Osteocyte (in vitro differentiated cells): Measurements from ENCODE around the gene NMB. TPM values are rescaled to one million over a fixed set of nuclear protein-coding genes. Genes with fewer than 3 reads are reported as not detected.

ENCODE experiments used
- DNase-seq: peaks from one replicate; pipeline ENCODE4 v3.0.0; 2021; ENCODE audit warnings: mixed read lengths; ENCODE audit not compliant: unreplicated experiment; ENCODE audit errors: extremely low spot score
- H3K27ac Mint-ChIP-seq: one replicate; pipeline ENCODE4 v1.8.0; 2021; ENCODE audit warnings: mild to moderate bottlenecking, mixed read lengths; ENCODE audit not compliant: unreplicated experiment
- H3K27me3 Mint-ChIP-seq: one replicate; pipeline ENCODE4 v1.8.0; 2021; ENCODE audit warnings: mixed read lengths; ENCODE audit not compliant: unreplicated experiment
- H3K36me3 Mint-ChIP-seq: one replicate; pipeline ENCODE4 v1.8.0; 2021; ENCODE audit warnings: mixed read lengths; ENCODE audit not compliant: unreplicated experiment
- H3K4me1 Mint-ChIP-seq: one replicate; pipeline ENCODE4 v1.8.0; 2021; ENCODE audit warnings: mixed read lengths; ENCODE audit not compliant: unreplicated experiment
- H3K4me3 Mint-ChIP-seq: one replicate; pipeline ENCODE4 v1.8.0; 2021; ENCODE audit warnings: mild to moderate bottlenecking, moderate library complexity, mixed read lengths; ENCODE audit not compliant: unreplicated experiment
- H3K9me3 Mint-ChIP-seq: one replicate; pipeline ENCODE4 v1.8.0; 2021; ENCODE audit warnings: mixed read lengths; ENCODE audit not compliant: unreplicated experiment
- CTCF ChIP-seq: fragments of 200-600 bp; sonication (generic); IDR thresholded peaks from 2 replicates; pipeline ENCODE4 v1.5.0; 2021; ENCODE audit warnings: antibody characterized with exemption, mild to moderate bottlenecking, moderate library complexity
- long read RNA-seq: library from polyadenylated mRNA; unstranded; transcript quantifications from one replicate; pipeline ENCODE4 v2.0.0, GENCODE V29; 2021
- total RNA-seq: library from RNA; stranded (reverse); gene quantifications from 2 replicates; pipeline ENCODE4 v1.2.1, GENCODE V29; 2021

Gene NMB
- total RNA-seq, result 4.4 and 4.7 TPM in 2 replicates
- long read RNA-seq, result 0 reads

GRCh38 chr15:84658080-84658787, at the start of gene NMB:
Gene NMB (minus strand): TSS chr15:84658199. CDS start chr15:84658152, 47 bp downstream.
- Mint-ChIP-seq H3K27me3 (no peaks in the 10 kb centered on the region), H3K27ac (peak within 1 kb of the TSS; percentile 84), H3K36me3 (peaks cover 2% of the 10 kb centered on the region), H3K9me3 (no peaks in the 10 kb centered on the region), H3K4me1 (peaks cover 26% of the 10 kb centered on the region), H3K4me3 (peak within 1 kb of the TSS; percentile 75)
- peak; percentile 76 for TF ChIP-seq CTCF
- peak; percentile 92 for DNase-seq

GRCh38 chr15:84703808-84704207, 45.8 kb upstream of the NMB start:
- TF ChIP-seq CTCF, result no peak
- Mint-ChIP-seq H3K9me3 (no peaks in the 10 kb centered on the region), H3K4me1 (peaks cover 18% of the 10 kb centered on the region), H3K27me3 (no peaks in the 10 kb centered on the region), H3K4me3 (no peak overlapping the region), H3K36me3 (peaks cover 10% of the 10 kb centered on the region), H3K27ac (no peak overlapping the region)
- peak; percentile 59 for DNase-seq

- no peaks in the 10 kb centered on the region for H3K9me3 Mint-ChIP-seq
- H3K4me1 Mint-ChIP-seq, result peaks cover 21% of the 10 kb centered on the region
- no peaks in the 10 kb centered on the region for H3K27me3 Mint-ChIP-seq
- H3K4me3 Mint-ChIP-seq, result no peak overlapping the region
- H3K27ac Mint-ChIP-seq, result no peak overlapping the region
- DNase-seq, result no peak
- peaks cover 3% of the 10 kb centered on the region for H3K36me3 Mint-ChIP-seq
- no peak for TF ChIP-seq CTCF
Measured at GRCh38 chr15:84702961-84703482, 45.0 kb upstream of the NMB start.

- no peak for TF ChIP-seq CTCF
- H3K4me1 Mint-ChIP-seq, result peaks cover 24% of the 10 kb centered on the region
- no peak for DNase-seq
- no peaks in the 10 kb centered on the region for H3K9me3 Mint-ChIP-seq
- H3K36me3 Mint-ChIP-seq, result peaks cover 3% of the 10 kb centered on the region
- no peaks in the 10 kb centered on the region for H3K27me3 Mint-ChIP-seq
- no peak overlapping the region for H3K4me3 Mint-ChIP-seq
- no peak overlapping the region for H3K27ac Mint-ChIP-seq
Measured at GRCh38 chr15:84699538-84700191, 41.7 kb upstream of the NMB start.
